Smooth muscle cell (in vitro differentiated cells): ENCODE results near the gene EXOC4. TPM values are rescaled to one million over a fixed set of nuclear protein-coding genes. Genes with fewer than 3 reads are reported as not detected.

ENCODE experiments used
- DNase-seq: peaks from one replicate; lab custom pipeline; 2025; ENCODE audit not compliant: unreplicated experiment; lab: John Stamatoyannopoulos, UW
- H2AFZ ChIP-seq: fragments of 200-600 bp; sonication (generic); 2 replicates; pipeline ENCODE4 v1.6.0; 2016; ENCODE audit warnings: antibody characterized with exemption, low read depth, mild to moderate bottlenecking
- H3F3A ChIP-seq: fragments of 200-600 bp; sonication (generic); 2 replicates; pipeline ENCODE4 v1.6.0; 2017; ENCODE audit warnings: antibody characterized with exemption, low read depth
- H3K27ac ChIP-seq: fragments of 200-600 bp; sonication (generic); 2 replicates; pipeline ENCODE4 v1.5.1; 2016; ENCODE audit warnings: low read depth, mild to moderate bottlenecking
- H3K27me3 ChIP-seq: fragments of 200-600 bp; sonication (generic); 2 replicates; pipeline ENCODE4 v1.6.1; 2016; ENCODE audit warnings: low read depth, mild to moderate bottlenecking
- H3K36me3 ChIP-seq: fragments of 200-600 bp; sonication (generic); 2 replicates; pipeline ENCODE4 v1.5.1; 2016; ENCODE audit warnings: low read depth
- H3K4me1 ChIP-seq: fragments of 200-600 bp; sonication (generic); 2 replicates; pipeline ENCODE4 v1.5.1; 2016; ENCODE audit warnings: low read depth
- H3K4me2 ChIP-seq: fragments of 200-600 bp; sonication (generic); 2 replicates; pipeline ENCODE4 v1.6.0; 2016; ENCODE audit warnings: mild to moderate bottlenecking
- H3K4me3 ChIP-seq: fragments of 200-600 bp; sonication (generic); 2 replicates; pipeline ENCODE4 v1.5.1; 2016; ENCODE audit warnings: mild to moderate bottlenecking
- H3K79me2 ChIP-seq: fragments of 200-600 bp; sonication (generic); 2 replicates; pipeline ENCODE4 v1.6.0; 2016; ENCODE audit warnings: low read depth, mild to moderate bottlenecking
- H3K9ac ChIP-seq: fragments of 200-600 bp; sonication (generic); 2 replicates; pipeline ENCODE4 v1.6.0; 2016; ENCODE audit warnings: low read depth
- H3K9me3 ChIP-seq: fragments of 200-600 bp; sonication (generic); replicated peaks from 2 replicates; pipeline ENCODE4 v1.5.1; 2016; ENCODE audit warnings: low read depth
- H4K20me1 ChIP-seq: fragments of 200-600 bp; sonication (generic); 2 replicates; pipeline ENCODE4 v1.6.0; 2016; ENCODE audit warnings: low read depth
- WGBS: methylation state at CpG from one replicate; pipeline ENCODE4 v1.1.7; 2016; ENCODE audit warnings: low lambda C conversion rate; 5-methylcytosine and 5-hydroxymethylcytosine counted together
- polyA plus RNA-seq: library from polyadenylated mRNA; unstranded; fragments of >200 nt; fragmentation: Nextera tagmentation; extraction: Ambion mirVana; gene quantifications from 2 replicates; pipeline ENCODE4 v1.2.1, GENCODE V29; 2016
- total RNA-seq: library from RNA; depleted of rRNA; stranded (reverse); fragments of >200 nt; gene quantifications from 2 replicates; pipeline ENCODE4 v1.2.3, GENCODE V29; 2014
- TF ChIP-seq, protein P1 (sequence below): fragments of 200-600 bp; sonication (generic); IDR thresholded peaks from 2 replicates; pipeline ENCODE4 v1.5.1; 2017; ENCODE audit warnings: borderline replicate concordance, mild to moderate bottlenecking, antibody characterized with exemption; ENCODE audit not compliant: insufficient read depth, poor library complexity, severe bottlenecking

The EXOC4 gene
- total and polyA plus RNA-seq, 2 experiments from 2014 or later = 21.5 to 47.1 TPM

- Histone ChIP-seq H3F3A (no peaks in the 10 kb centered on the region), H3K27me3 (no peaks in the 10 kb centered on the region), H3K9ac (no peak overlapping the region), H3K4me1 (peaks cover 3% of the 10 kb centered on the region), H4K20me1 (peaks cover 19% of the 10 kb centered on the region), H3K4me2 (peak overlapping the region; percentile 57), H3K9me3 (no peaks in the 10 kb centered on the region), H3K79me2 (no peaks in the 10 kb centered on the region), H3K27ac (peak overlapping the region; percentile 21), H2AFZ (no peak overlapping the region), H3K36me3 (no peaks in the 10 kb centered on the region), H3K4me3 (no peak overlapping the region)
- TF ChIP-seq, protein P1, sequence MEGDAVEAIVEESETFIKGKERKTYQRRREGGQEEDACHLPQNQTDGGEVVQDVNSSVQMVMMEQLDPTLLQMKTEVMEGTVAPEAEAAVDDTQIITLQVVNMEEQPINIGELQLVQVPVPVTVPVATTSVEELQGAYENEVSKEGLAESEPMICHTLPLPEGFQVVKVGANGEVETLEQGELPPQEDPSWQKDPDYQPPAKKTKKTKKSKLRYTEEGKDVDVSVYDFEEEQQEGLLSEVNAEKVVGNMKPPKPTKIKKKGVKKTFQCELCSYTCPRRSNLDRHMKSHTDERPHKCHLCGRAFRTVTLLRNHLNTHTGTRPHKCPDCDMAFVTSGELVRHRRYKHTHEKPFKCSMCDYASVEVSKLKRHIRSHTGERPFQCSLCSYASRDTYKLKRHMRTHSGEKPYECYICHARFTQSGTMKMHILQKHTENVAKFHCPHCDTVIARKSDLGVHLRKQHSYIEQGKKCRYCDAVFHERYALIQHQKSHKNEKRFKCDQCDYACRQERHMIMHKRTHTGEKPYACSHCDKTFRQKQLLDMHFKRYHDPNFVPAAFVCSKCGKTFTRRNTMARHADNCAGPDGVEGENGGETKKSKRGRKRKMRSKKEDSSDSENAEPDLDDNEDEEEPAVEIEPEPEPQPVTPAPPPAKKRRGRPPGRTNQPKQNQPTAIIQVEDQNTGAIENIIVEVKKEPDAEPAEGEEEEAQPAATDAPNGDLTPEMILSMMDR = no peak
- WGBS = 47% methylated on average over 2 of the region's 2 CpGs
- DNase-seq = no peak
Observed at GRCh38 chr7:133535308-133535707, 282.4 kb downstream of the EXOC4 start.

GRCh38 chr7:133536450-133536849 lies 283.6 kb downstream of the EXOC4 start:
- no peak overlapping the region for H3K4me3 ChIP-seq
- no peak overlapping the region for H3K9ac ChIP-seq
- TF ChIP-seq, protein P1 = no peak
- H4K20me1 ChIP-seq = peaks cover 19% of the 10 kb centered on the region
- H2AFZ ChIP-seq = no peak overlapping the region
- 83% methylated on average over 2 of the region's 2 CpGs for WGBS
- DNase-seq = no peak
- H3K36me3 ChIP-seq = no peaks in the 10 kb centered on the region
- H3F3A ChIP-seq = no peaks in the 10 kb centered on the region
- H3K79me2 ChIP-seq = no peaks in the 10 kb centered on the region
- no peaks in the 10 kb centered on the region for H3K27me3 ChIP-seq
- no peak overlapping the region for H3K4me2 ChIP-seq
- H3K4me1 ChIP-seq = peaks cover 3% of the 10 kb centered on the region
- no peaks in the 10 kb centered on the region for H3K9me3 ChIP-seq
- H3K27ac ChIP-seq = no peak overlapping the region

DNA sequence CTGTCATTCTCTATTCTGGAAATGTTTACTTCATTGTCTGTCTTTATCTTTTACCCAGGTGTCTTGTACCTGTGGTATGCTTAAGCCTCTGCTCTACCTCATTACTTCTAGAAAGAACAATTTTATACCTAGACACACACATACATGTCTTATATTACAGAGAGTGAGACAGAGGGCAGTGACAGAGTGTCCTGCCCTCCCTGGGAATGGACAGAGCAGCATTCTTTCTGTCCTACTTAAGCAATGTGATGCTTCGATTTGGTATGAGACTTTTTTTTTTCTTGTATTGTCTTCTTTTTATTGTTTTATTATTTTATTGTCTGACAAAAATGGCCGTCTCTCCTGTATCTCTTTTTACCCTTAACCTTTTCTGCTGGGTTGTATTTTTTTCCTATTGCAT lies 286.1 kb downstream of the EXOC4 start:
- H3K4me1 ChIP-seq = peaks cover 3% of the 10 kb centered on the region
- peaks cover 23% of the 10 kb centered on the region for H4K20me1 ChIP-seq
- H3K27me3 ChIP-seq = no peaks in the 10 kb centered on the region
- no peak overlapping the region for H3K9ac ChIP-seq
- no peak overlapping the region for H3K4me2 ChIP-seq
- no peaks in the 10 kb centered on the region for H3F3A ChIP-seq
- no peaks in the 10 kb centered on the region for H3K36me3 ChIP-seq
- H2AFZ ChIP-seq = no peak overlapping the region
- no peak for DNase-seq
- WGBS = 90% methylated on average over 2 of the region's 2 CpGs
- H3K27ac ChIP-seq = no peak overlapping the region
- no peaks in the 10 kb centered on the region for H3K9me3 ChIP-seq
- H3K4me3 ChIP-seq = no peak overlapping the region
- H3K79me2 ChIP-seq = no peaks in the 10 kb centered on the region
- TF ChIP-seq, protein P1 = no peak

GRCh38 chr7:133540096-133540860 lies 287.4 kb downstream of the EXOC4 start:
- Histone ChIP-seq H3K4me1 (peaks cover 3% of the 10 kb centered on the region), H3K27me3 (no peaks in the 10 kb centered on the region), H4K20me1 (peaks cover 14% of the 10 kb centered on the region), H3K4me2 (no peak overlapping the region), H3K79me2 (no peaks in the 10 kb centered on the region), H3K9ac (no peak overlapping the region), H3K4me3 (no peak overlapping the region), H2AFZ (no peak overlapping the region), H3K27ac (no peak overlapping the region), H3F3A (no peaks in the 10 kb centered on the region), H3K9me3 (no peaks in the 10 kb centered on the region), H3K36me3 (no peaks in the 10 kb centered on the region)
- WGBS = 90% methylated on average over 1 of the region's 1 CpG
- TF ChIP-seq, protein P1 = no peak
- no peak for DNase-seq
